K562 treated with DMSO at 1 percent for 48 hours (cell line): ENCODE data around the gene GTPBP1. TPM values are rescaled to one million over a fixed set of nuclear protein-coding genes. Genes with fewer than 3 reads are reported as not detected.

Source experiments
- total RNA-seq: library from RNA; unstranded; fragments of 300-600 nt; gene quantifications from 2 replicates; pipeline ENCODE4 v1.2.3, GENCODE V29; 2022; ENCODE audit warnings: low replicate concordance; ENCODE audit errors: extremely low read depth

Gene GTPBP1
- not detected in 2 replicates for total RNA-seq

DNA sequence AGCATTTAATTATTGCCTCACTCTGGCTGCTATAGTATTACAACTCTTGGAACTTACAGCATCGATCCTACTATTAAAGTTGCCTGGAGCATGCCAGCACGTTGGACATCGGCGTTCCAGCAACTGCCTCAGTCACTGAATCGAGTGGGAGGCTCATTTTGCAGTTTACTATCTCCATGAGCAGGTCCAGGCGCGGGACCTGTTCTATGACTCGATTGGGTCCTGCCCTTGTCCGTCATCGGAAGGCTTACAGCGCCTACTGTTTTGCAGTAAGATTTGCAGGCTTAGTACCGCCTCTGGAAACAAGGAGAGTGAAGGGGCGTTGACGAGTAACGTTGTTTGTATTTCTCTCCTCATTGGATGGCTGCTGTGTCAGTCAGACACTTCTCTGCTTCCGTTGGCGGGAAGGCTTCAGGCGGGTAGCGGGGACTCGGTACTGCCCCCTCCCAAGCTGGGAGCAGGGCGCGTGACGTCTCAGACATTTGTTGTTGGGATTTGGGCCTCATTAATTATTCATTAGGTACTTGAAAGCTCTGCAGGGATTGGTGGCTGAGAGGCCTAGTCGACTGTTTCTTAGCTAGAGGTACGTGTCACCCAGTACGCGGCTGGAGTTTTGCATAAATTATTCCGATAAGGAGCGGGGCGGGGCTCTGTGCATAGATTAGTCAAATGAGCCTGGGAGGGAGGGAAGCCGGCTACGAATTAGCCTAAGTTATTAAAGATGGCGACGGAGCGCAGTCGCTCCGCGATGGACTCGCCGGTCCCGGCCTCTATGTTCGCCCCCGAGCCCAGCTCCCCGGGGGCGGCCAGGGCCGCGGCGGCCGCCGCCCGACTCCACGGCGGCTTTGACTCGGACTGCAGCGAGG, at the start of gene GTPBP1:
Gene GTPBP1, plus strand, starts transcription at position 710 of the 866 bp plus-strand sequence. Its CDS starts 12 bp downstream, at position 722.

DNA sequence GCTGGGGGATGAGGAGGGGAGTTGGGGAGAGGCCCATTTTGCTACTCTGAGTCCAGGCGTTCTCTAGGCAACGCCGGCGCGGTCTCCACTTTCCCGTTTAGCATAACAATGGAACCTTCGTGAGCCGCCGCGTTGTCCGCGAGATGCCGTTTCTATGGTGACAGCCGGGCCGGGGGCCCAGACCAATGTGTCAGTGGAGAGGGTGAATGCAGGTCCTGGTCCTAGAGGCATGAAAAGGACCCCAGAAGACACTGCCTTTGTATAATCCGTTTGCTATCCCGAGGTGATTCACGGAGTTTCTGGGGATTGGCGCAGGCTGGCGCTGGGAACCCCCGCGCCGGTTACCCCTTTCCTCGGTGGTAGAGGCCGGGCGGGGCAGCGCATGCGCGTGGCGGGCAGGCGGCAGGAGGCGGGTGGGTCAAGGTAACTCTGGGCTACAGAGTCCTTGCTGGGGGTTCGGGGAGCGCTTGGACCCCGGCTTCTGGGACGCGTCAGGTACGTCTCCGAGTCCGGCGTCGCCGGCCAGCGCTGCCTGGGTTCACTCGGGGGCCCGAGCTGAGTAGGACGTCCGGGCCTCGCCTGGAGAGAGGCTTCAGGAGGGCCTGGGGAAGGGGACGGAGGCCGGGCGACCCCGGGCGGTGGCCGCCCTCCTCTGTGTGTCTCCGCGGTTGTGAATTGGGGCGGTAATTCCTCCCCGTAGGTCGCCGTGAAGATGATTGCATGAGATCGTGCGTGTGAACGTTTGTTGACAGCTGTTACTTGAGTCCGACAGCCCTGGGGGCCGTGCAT, 49.3 kb upstream of the GTPBP1 start, which contains the start of the genes CBY1 and FAM227A:
Gene CBY1, plus strand, starts transcription at position 383 of the 789 bp plus-strand sequence. CDS start 11,417 bp downstream, outside the sequence.
Gene FAM227A, minus strand, starts transcription at position 137 of the 789 bp plus-strand sequence. CDS start 6,224 bp downstream, outside the sequence.

DNA sequence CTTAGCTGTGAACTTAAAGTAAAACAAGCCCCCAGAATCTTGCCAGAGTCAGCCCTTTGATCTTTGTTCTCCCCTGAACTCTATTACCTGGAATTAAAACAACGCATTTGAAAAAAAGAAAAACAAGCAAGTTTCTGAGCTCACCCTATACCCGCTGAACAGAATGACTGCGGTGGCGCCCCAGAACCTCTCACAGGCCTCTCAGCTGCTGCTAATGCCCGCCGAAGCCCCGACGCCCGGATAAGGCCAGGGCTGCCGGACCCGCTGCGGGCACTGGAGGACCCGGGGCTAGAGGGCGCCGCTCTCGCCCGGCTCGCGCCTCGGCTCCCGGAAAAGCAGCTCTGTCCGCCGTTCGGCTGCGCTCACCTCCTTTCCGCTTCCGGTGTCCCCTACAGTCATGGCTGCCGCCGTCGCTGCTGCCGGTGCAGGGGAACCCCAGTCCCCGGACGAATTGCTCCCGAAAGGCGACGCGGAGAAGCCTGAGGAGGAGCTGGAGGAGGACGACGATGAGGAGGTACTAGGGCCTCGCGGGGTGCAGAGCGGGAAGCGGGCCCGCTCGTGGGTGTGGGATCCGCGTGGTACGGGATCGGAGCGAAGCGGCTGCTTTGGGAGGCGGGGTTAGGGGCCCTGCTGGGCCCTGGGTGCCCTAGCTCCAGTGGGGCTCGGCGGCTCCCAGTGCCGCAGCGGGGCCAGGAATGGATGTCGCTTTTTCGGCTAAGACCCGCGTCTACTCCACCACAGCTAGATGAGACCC, 24.0 kb upstream of the GTPBP1 start, which contains the start of gene TOMM22:
Gene TOMM22, plus strand, starts transcription at position 376 of the 754 bp plus-strand sequence. Its CDS starts 22 bp downstream, at position 398.

DNA sequence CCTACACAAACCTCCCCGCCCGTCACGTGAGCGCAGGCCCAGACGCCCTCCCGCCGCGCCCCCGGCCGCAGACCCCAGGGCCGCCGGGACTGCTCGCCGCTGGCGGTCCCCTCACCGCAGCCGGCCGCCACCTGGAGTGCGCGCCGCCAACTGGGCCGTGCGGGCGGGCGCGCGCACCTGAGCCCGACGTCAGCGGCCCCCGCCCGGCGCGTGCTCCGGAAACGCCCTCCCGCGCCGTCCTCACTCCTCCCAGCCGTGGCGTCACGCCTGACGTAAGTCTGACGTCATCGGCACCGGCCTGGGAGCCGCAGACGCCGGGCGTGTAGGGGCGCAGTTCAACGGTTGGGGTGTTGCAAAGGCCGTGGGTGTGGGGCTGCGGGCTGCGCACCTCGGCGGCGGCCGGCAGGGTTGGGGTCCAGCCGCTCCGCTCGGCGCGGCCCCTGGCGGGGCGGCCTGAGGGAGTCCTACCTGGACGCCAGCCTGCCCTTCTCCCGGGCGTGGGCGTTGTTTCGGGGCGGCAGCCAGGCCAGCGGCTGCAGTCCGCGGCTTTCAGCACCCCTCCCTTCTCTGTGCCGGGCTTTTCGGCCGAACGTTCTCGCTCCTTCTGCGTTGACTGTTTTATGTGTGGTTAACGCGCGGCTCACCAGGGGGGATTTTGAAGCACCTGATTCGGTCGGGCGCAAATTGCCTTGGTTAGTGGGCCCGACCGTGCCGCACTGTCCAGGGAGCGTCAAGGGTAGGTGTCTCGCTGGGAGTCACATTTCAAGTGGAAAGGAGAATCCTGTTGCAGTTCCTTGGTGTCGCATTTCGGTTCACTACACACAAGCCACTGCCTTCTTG, 4.7 kb upstream of the GTPBP1 start, which contains the start of gene JOSD1:
Gene JOSD1, minus strand, starts transcription at position 155 of the 840 bp plus-strand sequence. CDS start 956 bp downstream, outside the sequence.

DNA sequence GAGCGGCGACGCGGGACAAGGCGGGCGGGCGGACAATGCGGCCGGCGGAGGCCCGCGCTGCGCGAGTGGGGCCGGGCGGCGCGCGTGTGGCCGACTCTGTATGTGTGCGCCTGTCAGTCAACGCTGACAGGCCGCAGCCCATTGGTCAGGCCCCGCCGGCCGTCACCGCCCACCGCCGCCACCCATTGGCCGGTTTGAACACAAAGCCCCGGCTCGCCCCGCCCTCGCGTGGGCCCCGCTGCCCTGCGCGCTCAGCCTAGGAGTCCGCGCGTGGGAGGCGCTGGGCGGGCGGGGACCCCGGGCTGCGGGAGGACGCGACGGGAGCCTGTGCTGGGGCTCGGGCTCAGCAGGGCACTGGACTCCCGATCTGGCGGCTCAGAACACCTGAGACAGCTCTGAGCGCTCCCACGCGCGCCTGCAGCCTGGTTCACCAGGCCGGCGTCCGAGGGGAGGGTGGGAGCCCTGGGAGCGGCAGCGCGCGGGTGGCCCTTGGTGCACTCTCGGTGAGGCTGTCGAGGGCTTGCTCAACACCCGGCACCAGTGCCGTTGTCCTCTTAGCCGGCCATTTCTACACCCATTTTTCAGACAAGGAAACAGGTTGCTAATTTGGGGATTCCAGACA, 50.3 kb downstream of the GTPBP1 start, which contains the start of gene SUN2:
Gene SUN2, minus strand, starts transcription at position 88 of the 622 bp plus-strand sequence. CDS start 3,370 bp downstream, outside the sequence.

Other genes with a start within 250 kb of the GTPBP1 start
- not detected in 2 replicates for gene KDELR3, start 237.8 kb upstream of the GTPBP1 start, total RNA-seq
- gene DDX17, start 199.6 kb upstream of the GTPBP1 start, total RNA-seq = 103 TPM in 1 of 2 replicates, not detected in the other
- gene DMC1, start 135.8 kb upstream of the GTPBP1 start, total RNA-seq = not detected in 2 replicates
- not detected in 2 replicates for gene FAM227A, start 49.6 kb upstream of the GTPBP1 start, total RNA-seq
- not detected in 2 replicates for gene CBY1, start 49.3 kb upstream of the GTPBP1 start, total RNA-seq
- gene TOMM22, start 24.0 kb upstream of the GTPBP1 start, total RNA-seq = not detected in 2 replicates
- gene JOSD1, start 5.0 kb upstream of the GTPBP1 start, total RNA-seq = not detected in 2 replicates
- gene SUN2, start 50.1 kb downstream of the GTPBP1 start, total RNA-seq = not detected in 2 replicates
- gene DNAL4, start 88.2 kb downstream of the GTPBP1 start, total RNA-seq = not detected in 2 replicates
- gene NPTXR, start 138.1 kb downstream of the GTPBP1 start, total RNA-seq = not detected in 2 replicates
- not detected in 2 replicates for gene CBX6, start 166.3 kb downstream of the GTPBP1 start, total RNA-seq